A549 (cell line): ENCODE results near the gene HPN.

Source experiments
- CHD2 ChIP-seq: fragments of 150-350 bp; IDR thresholded peaks from 2 replicates; pipeline ENCODE4 v1.6.1; 2014; ENCODE audit warnings: low read length; ENCODE audit not compliant: partially characterized antibody
- CTCF ChIP-seq: fragments of >200 bp; sonication (Bioruptor Twin); formaldehyde crosslinking; IDR thresholded peaks from 3 replicates; pipeline ENCODE4 v1.5.1; 2016
- FOXS1 ChIP-seq: fragments of 250-450 bp; sonication (Bioruptor Pico); IDR thresholded peaks from 2 replicates; pipeline ENCODE4 v1.5.0; 2020; ENCODE audit warnings: mild to moderate bottlenecking, moderate library complexity
- HOXB13 ChIP-seq: fragments of 250-450 bp; sonication (Bioruptor Pico); IDR thresholded peaks from 2 replicates; pipeline ENCODE4 v1.5.0; 2020; ENCODE audit warnings: low read depth, mild to moderate bottlenecking, moderate library complexity
- NR3C1 ChIP-seq: fragments of >200 bp; sonication (Bioruptor Twin); formaldehyde crosslinking; IDR thresholded peaks from 3 replicates; pipeline ENCODE4 v1.6.1; 2017
- POLR2A ChIP-seq: IDR thresholded peaks from 2 replicates; pipeline ENCODE4 v1.6.1; 2012; ENCODE audit warnings: mild to moderate bottlenecking, low read length
- SMC3 ChIP-seq: fragments of >200 bp; sonication (Bioruptor Twin); formaldehyde crosslinking; IDR thresholded peaks from 3 replicates; pipeline ENCODE4 v1.6.1; 2018; ENCODE audit warnings: inconsistent platforms

- no peak for TF ChIP-seq CTCF
- TF ChIP-seq CHD2: no peak
- no peak for TF ChIP-seq NR3C1
- TF ChIP-seq HOXB13 (CRISPR knock-in tag): no peak
- no peak for TF ChIP-seq SMC3
- TF ChIP-seq POLR2A: no peak
- no peak for TF ChIP-seq FOXS1
Measured at GRCh38 chr19:35038623-35039512, 2.7 kb upstream of the HPN start.
